H9 (cell line): Measurements from ENCODE around the gene CADPS2. TPM values are rescaled to one million over a fixed set of nuclear protein-coding genes. Genes with fewer than 3 reads are reported as not detected.

Experiments used
- DNase-seq: peaks from one replicate; pipeline ENCODE4 v3.0.0-alpha.2; 2017
- H2AFZ ChIP-seq: one replicate; pipeline ENCODE4 v1.6.1; 2013; ENCODE audit warnings: mild to moderate bottlenecking, low read length, control low read depth, moderate library complexity
- H2AK5ac ChIP-seq: 2 replicates; pipeline ENCODE4 v1.6.1; 2013; ENCODE audit warnings: low read length, control low read depth, mixed read lengths; ENCODE audit not compliant: insufficient read length
- H2BK120ac ChIP-seq: one replicate; pipeline ENCODE4 v1.6.1; 2013; ENCODE audit warnings: low read depth, mild to moderate bottlenecking, low read length, control low read depth, inconsistent platforms; ENCODE audit not compliant: poor library complexity, severe bottlenecking
- H2BK12ac ChIP-seq: 2 replicates; pipeline ENCODE4 v1.6.1; 2013; ENCODE audit warnings: low read length, control low read depth, mixed read lengths, low read depth; ENCODE audit not compliant: insufficient read length
- H2BK15ac ChIP-seq: 2 replicates; pipeline ENCODE4 v1.6.1; 2013; ENCODE audit warnings: low read depth, low read length, control low read depth
- H2BK20ac ChIP-seq: one replicate; pipeline ENCODE4 v1.6.1; 2013; ENCODE audit warnings: low read depth, mild to moderate bottlenecking, low read length, control low read depth, inconsistent platforms; ENCODE audit not compliant: poor library complexity, severe bottlenecking
- H2BK5ac ChIP-seq: 2 replicates; pipeline ENCODE4 v1.6.1; 2013; ENCODE audit warnings: low read length, control low read depth, mixed read lengths; ENCODE audit not compliant: insufficient read length
- H3K14ac ChIP-seq: 2 replicates; pipeline ENCODE4 v1.6.1; 2013; ENCODE audit warnings: low read length, control low read depth; ENCODE audit not compliant: insufficient read depth
- H3K18ac ChIP-seq: 2 replicates; pipeline ENCODE4 v1.6.1; 2013; ENCODE audit warnings: low read depth, mild to moderate bottlenecking, mixed read lengths, low read length, control low read depth; ENCODE audit not compliant: insufficient read length
- H3K23ac ChIP-seq: 2 replicates; pipeline ENCODE4 v1.6.1; 2013; ENCODE audit warnings: low read length, control low read depth, mixed read lengths, low read depth; ENCODE audit not compliant: insufficient read length
- H3K23me2 ChIP-seq: 2 replicates; pipeline ENCODE4 v1.6.1; 2013; ENCODE audit warnings: low read depth, mild to moderate bottlenecking, mixed read lengths, low read length, control low read depth; ENCODE audit not compliant: insufficient read length, poor library complexity, severe bottlenecking
- H3K27ac ChIP-seq: 2 replicates; pipeline ENCODE4 v1.5.1; 2013; ENCODE audit warnings: low read length, control low read depth, mixed read lengths, low read depth; ENCODE audit not compliant: insufficient read length
- H3K27me3 ChIP-seq: 2 replicates; pipeline ENCODE4 v1.6.1; 2013; ENCODE audit warnings: low read length, control low read depth, inconsistent platforms; ENCODE audit not compliant: insufficient read depth
- H3K4ac ChIP-seq: 2 replicates; pipeline ENCODE4 v1.6.1; 2013; ENCODE audit warnings: low read depth, mild to moderate bottlenecking, control low read depth, inconsistent platforms, low read length, moderate library complexity
- H3K4me1 ChIP-seq: 2 replicates; pipeline ENCODE4 v1.6.1; 2013; ENCODE audit warnings: low read length, control low read depth, inconsistent platforms; ENCODE audit not compliant: insufficient read depth
- H3K4me2 ChIP-seq: 2 replicates; pipeline ENCODE4 v1.6.1; 2013; ENCODE audit warnings: low read length, control low read depth, mixed read lengths; ENCODE audit not compliant: insufficient read length, insufficient read depth
- H3K56ac ChIP-seq: 2 replicates; pipeline ENCODE4 v1.6.1; 2013; ENCODE audit warnings: low read depth, mild to moderate bottlenecking, mixed read lengths, low read length, control low read depth; ENCODE audit not compliant: insufficient read length
- H3K79me1 ChIP-seq: 2 replicates; pipeline ENCODE4 v1.6.1; 2013; ENCODE audit warnings: low read depth, mild to moderate bottlenecking, moderate library complexity, low read length, control low read depth, inconsistent platforms; ENCODE audit not compliant: insufficient read depth, poor library complexity, severe bottlenecking
- H3K79me2 ChIP-seq: 2 replicates; pipeline ENCODE4 v1.6.1; 2013; ENCODE audit warnings: low read length, control low read depth, inconsistent platforms; ENCODE audit not compliant: insufficient read depth
- H3K9ac ChIP-seq: 2 replicates; pipeline ENCODE4 v1.6.1; 2013; ENCODE audit warnings: low read length, control low read depth, mixed read lengths; ENCODE audit not compliant: insufficient read length; ENCODE audit errors: extremely low read depth
- H3K9me3 ChIP-seq: one replicate; pipeline ENCODE4 v1.6.1; 2013; ENCODE audit warnings: low read depth, low read length, inconsistent platforms; ENCODE audit not compliant: control insufficient read depth
- H3T11ph ChIP-seq: one replicate; pipeline ENCODE4 v1.6.1; 2013; ENCODE audit warnings: mild to moderate bottlenecking, low read length, control low read depth, inconsistent platforms
- H4K20me1 ChIP-seq: one replicate; pipeline ENCODE4 v1.6.1; 2013; ENCODE audit not compliant: control insufficient read depth, insufficient read length, insufficient read depth
- H4K5ac ChIP-seq: 2 replicates; pipeline ENCODE4 v1.6.1; 2013; ENCODE audit warnings: low read depth, mild to moderate bottlenecking, mixed read lengths, low read length, control low read depth; ENCODE audit not compliant: insufficient read length
- H4K8ac ChIP-seq: replicated peaks from 2 replicates; pipeline ENCODE4 v1.6.1; 2013; ENCODE audit warnings: low read length, control low read depth, mixed read lengths, low read depth; ENCODE audit not compliant: insufficient read length
- H4K91ac ChIP-seq: 2 replicates; pipeline ENCODE4 v1.6.1; 2013; ENCODE audit warnings: low read depth, mild to moderate bottlenecking, moderate library complexity, mixed read lengths, low read length, control low read depth; ENCODE audit not compliant: insufficient read length
- H3K27ac Mint-ChIP-seq, 3 experiments: 2 replicates in 2 of 3; 3 replicates in 1 of 3; pipeline ENCODE4 v1.8.0; 2020 to 2021; ENCODE audit warnings: mixed read lengths in 3 of 3, mild to moderate bottlenecking in 1 of 3, moderate library complexity in 1 of 3
- H3K27me3 Mint-ChIP-seq: 2 replicates; pipeline ENCODE4 v1.8.0; 2021; ENCODE audit warnings: low read depth, mild to moderate bottlenecking, moderate library complexity, mixed read lengths
- H3K36me3 Mint-ChIP-seq, 3 experiments: 2 replicates in 2 of 3; 3 replicates in 1 of 3; pipeline ENCODE4 v1.8.0; 2020 to 2021; ENCODE audit warnings: low read depth in 3 of 3, mixed read lengths in 3 of 3; ENCODE audit not compliant: insufficient read depth in 1 of 3
- H3K4me1 Mint-ChIP-seq, 2 experiments: 2 replicates each; pipeline ENCODE4 v1.8.0; 2020; ENCODE audit warnings: mixed read lengths in 2 of 2
- H3K4me3 Mint-ChIP-seq, 2 experiments: 2 replicates in 1 of 2; 3 replicates in 1 of 2; pipeline ENCODE4 v1.8.0; 2020 to 2021; ENCODE audit warnings: mild to moderate bottlenecking in 2 of 2, mixed read lengths in 2 of 2, moderate library complexity in 1 of 2
- H3K9me3 Mint-ChIP-seq, 2 experiments: 2 replicates in 1 of 2; 3 replicates in 1 of 2; pipeline ENCODE4 v1.8.0; 2020; ENCODE audit warnings: mild to moderate bottlenecking in 2 of 2, mixed read lengths in 2 of 2, moderate library complexity in 1 of 2
- CTCF ChIP-seq: fragments of 200-600 bp; sonication (generic); conservative IDR thresholded peaks from 3 replicates; pipeline ENCODE4 v1.8.0; 2021; ENCODE audit warnings: antibody characterized with exemption, mild to moderate bottlenecking
- WGBS: extraction: QIAGEN DNeasy Blood & Tissue Kit; methylation state at CpG from one replicate; pipeline ENCODE4 v1.1.7; 2013; ENCODE audit warnings: missing lambda C conversion rate, low lambda C conversion rate, mixed read lengths; ENCODE audit not compliant: insufficient read length; ENCODE audit errors: extremely low coverage; 5-methylcytosine and 5-hydroxymethylcytosine counted together
- total RNA-seq: library from RNA; stranded (reverse); gene quantifications from 2 replicates; pipeline ENCODE4 v1.2.1, GENCODE V29; 2021

CADPS2 gene
- total RNA-seq, 1 experiment from 2014 or later, result 7.1 TPM

GRCh38 chr7:122546496-122546895 lies 339.8 kb downstream of the CADPS2 start:
- H3K4me3 Mint-ChIP-seq, result no peak overlapping the region
- no peaks in the 10 kb centered on the region for H3K79me1 ChIP-seq
- no peak for TF ChIP-seq CTCF
- H3K79me2 ChIP-seq, result no peaks in the 10 kb centered on the region
- H3K27me3 Mint-ChIP-seq, result no peaks in the 10 kb centered on the region
- no peak overlapping the region for H3T11ph ChIP-seq
- no peak overlapping the region for H3K14ac ChIP-seq
- H3K9me3 Mint-ChIP-seq, result no peaks in the 10 kb centered on the region
- H4K8ac ChIP-seq, result no peak overlapping the region
- peaks cover 4 to 5% of the 10 kb centered on the region in 2 experiments; a peak in 3 of 4 replicates for H3K4me1 Mint-ChIP-seq
- H3K18ac ChIP-seq, result no peak overlapping the region
- no peak overlapping the region for H2BK12ac ChIP-seq
- no peak overlapping the region for H3K27ac Mint-ChIP-seq
- H3K27me3 ChIP-seq, result no peaks in the 10 kb centered on the region
- H3K23ac ChIP-seq, result no peak overlapping the region
- no peak overlapping the region for H2BK5ac ChIP-seq
- no peak overlapping the region for H4K91ac ChIP-seq
- no peak overlapping the region for H3K4ac ChIP-seq
- no peaks in the 10 kb centered on the region for H3K23me2 ChIP-seq
- no peak overlapping the region for H2AK5ac ChIP-seq
- no peak overlapping the region for H2AFZ ChIP-seq
- no peak overlapping the region for H3K27ac ChIP-seq
- no peaks in the 10 kb centered on the region for H3K9me3 ChIP-seq
- DNase-seq, result no peak
- no peak overlapping the region for H3K4me2 ChIP-seq
- no peak overlapping the region for H3K9ac ChIP-seq
- H3K36me3 Mint-ChIP-seq, result no peaks in the 10 kb centered on the region
- no peak overlapping the region for H2BK15ac ChIP-seq
- H2BK20ac ChIP-seq, result no peak overlapping the region
- no peak overlapping the region for H2BK120ac ChIP-seq
- no peak overlapping the region for H4K5ac ChIP-seq
- no CpG with 5 or more reads among the region's 2 CpGs for WGBS
- H3K56ac ChIP-seq, result no peak overlapping the region
- H4K20me1 ChIP-seq, result no peaks in the 10 kb centered on the region
- no peaks in the 10 kb centered on the region for H3K4me1 ChIP-seq
